Testis (tissue), 3 donors: ENCODE results near the gene AUTS2. TPM values are rescaled to one million over a fixed set of nuclear protein-coding genes. Genes with fewer than 3 reads are reported as not detected.

ENCODE experiments used
- DNase-seq: peaks from one replicate; pipeline ENCODE4 v3.0.0-alpha.2; 2019
- H3K27ac ChIP-seq, 2 donors: fragments of 200-600 bp; sonication (generic); one replicate each; pipeline ENCODE4 v1.5.1; 2019
- H3K27me3 ChIP-seq: fragments of 200-600 bp; sonication (generic); one replicate; pipeline ENCODE4 v1.5.1; 2019
- H3K36me3 ChIP-seq: fragments of 200-600 bp; sonication (generic); one replicate; pipeline ENCODE4 v1.5.1; 2017; ENCODE audit warnings: low read depth; ENCODE audit errors: missing control alignments
- H3K4me1 ChIP-seq: fragments of 200-600 bp; sonication (generic); one replicate; pipeline ENCODE4 v1.5.1; 2019
- H3K4me3 ChIP-seq, 2 donors: fragments of 200-600 bp; sonication (generic); one replicate each; pipeline ENCODE4 v1.5.1; 2017 to 2019
- H3K9me3 ChIP-seq: fragments of 200-600 bp; sonication (generic); one replicate; pipeline ENCODE4 v1.5.1; 2017
- CTCF ChIP-seq, 3 experiments: fragments of 450-650 bp in 2 of 3; fragments of 200-600 bp in 1 of 3; sonication (generic) in 1 of 3; IDR thresholded peaks; one replicate each; pipeline ENCODE4 v1.5.1; 2016 to 2019; ENCODE audit warnings: antibody characterized with exemption in 3 of 3, mild to moderate bottlenecking in 2 of 3, moderate library complexity in 1 of 3
- POLR2A ChIP-seq: fragments of 450-650 bp; IDR thresholded peaks from one replicate; pipeline ENCODE4 v1.6.1; 2017; ENCODE audit warnings: antibody characterized with exemption, mild to moderate bottlenecking, moderate library complexity
- WGBS, 2 donors: methylation state at CpG; one replicate each; pipeline ENCODE4 v1.1.5; 2018; 5-methylcytosine and 5-hydroxymethylcytosine counted together
- intact Hi-C: fragments of 100-400 bp; cut with DNase I; formaldehyde crosslinking; loops from one replicate; pipeline ENCODE4 v1.15.1; 2023; ENCODE audit warnings: low total_unique reads
- polyA plus RNA-seq: library from polyadenylated mRNA; stranded (reverse); fragments of 350-450 nt; fragmentation: Illumina TruSeq; extraction: RNeasy Lipid Tissue Mini Kit (QIAGEN cat#74804); gene quantifications from one replicate; pipeline ENCODE4 v1.2.3, GENCODE V29; 2014; ENCODE audit warnings: low read depth, low replicate concordance; ENCODE audit not compliant: insufficient read depth
- total RNA-seq, 2 donors: library from RNA; depleted of rRNA; stranded (reverse); fragments of >200 nt; gene quantifications; one replicate each; pipeline ENCODE4 v1.2.3, GENCODE V29; 2016

Gene AUTS2
- total and polyA plus RNA-seq, 3 donors from 2014 or later = 21.3 to 75.5 (median 56.1) TPM

- no peak for TF ChIP-seq POLR2A
- TF ChIP-seq CTCF (IDR thresholded peaks at IDR 0.05) = no peak
- Histone ChIP-seq H3K4me3 (no peak overlapping the region), H3K4me1 (peaks cover 13% of the 10 kb centered on the region), H3K27me3 (no peaks in the 10 kb centered on the region), H3K36me3 (no peaks in the 10 kb centered on the region), H3K9me3 (no peaks in the 10 kb centered on the region), H3K27ac (no peak overlapping the region)
- intact Hi-C loops = no loop called here
- 56 to 65% methylated on average over 7 of the region's 7 CpGs for WGBS, 2 donors
- DNase-seq = no peak
Observed at GRCh38 chr7:69994886-69995542, 396.7 kb downstream of the AUTS2 start.

- no peak overlapping the region for H3K4me3 ChIP-seq
- no peaks in the 10 kb centered on the region for H3K36me3 ChIP-seq
- 77 to 85% methylated on average over 2 of the region's 2 CpGs for WGBS, 2 donors
- intact Hi-C loops = no loop called here
- no peaks in the 10 kb centered on the region for H3K27me3 ChIP-seq
- H3K4me1 ChIP-seq = peaks cover 13% of the 10 kb centered on the region
- TF ChIP-seq POLR2A (no peak), CTCF (IDR thresholded peaks at IDR 0.05) (no peak)
- DNase-seq = no peak
- no peak overlapping the region for H3K27ac ChIP-seq
- H3K9me3 ChIP-seq = no peaks in the 10 kb centered on the region
Observed at GRCh38 chr7:69996121-69996520, 397.8 kb downstream of the AUTS2 start.

- intact Hi-C loops = no loop called here
- WGBS, 2 donors = 83 to 90% methylated on average over 5 of the region's 5 CpGs
- H3K27ac ChIP-seq = no peak overlapping the region
- TF ChIP-seq POLR2A (no peak), CTCF (IDR thresholded peaks at IDR 0.05) (no peak)
- no peaks in the 10 kb centered on the region for H3K27me3 ChIP-seq
- no peaks in the 10 kb centered on the region for H3K9me3 ChIP-seq
- no peak overlapping the region for H3K4me3 ChIP-seq
- no peaks in the 10 kb centered on the region for H3K36me3 ChIP-seq
- no peaks in the 10 kb centered on the region for H3K4me1 ChIP-seq
- DNase-seq = no peak
Observed at GRCh38 chr7:70000737-70001348, 402.6 kb downstream of the AUTS2 start.

GRCh38 chr7:70005480-70005879 is 407.2 kb downstream of the AUTS2 start:
- Histone ChIP-seq H3K27me3 (no peaks in the 10 kb centered on the region), H3K4me3 (no peak overlapping the region), H3K27ac (no peak overlapping the region), H3K4me1 (peaks cover 3% of the 10 kb centered on the region), H3K9me3 (no peaks in the 10 kb centered on the region), H3K36me3 (no peaks in the 10 kb centered on the region)
- TF ChIP-seq CTCF (IDR thresholded peaks at IDR 0.05) = no peak
- TF ChIP-seq POLR2A = no peak
- intact Hi-C loops = no loop called here
- WGBS, 2 donors = 66 to 71% methylated on average over 2 of the region's 2 CpGs
- no peak for DNase-seq

GRCh38 chr7:70005891-70006260 is 407.6 kb downstream of the AUTS2 start:
- Histone ChIP-seq H3K4me1 (peaks cover 3% of the 10 kb centered on the region), H3K4me3 (no peak overlapping the region), H3K27me3 (no peaks in the 10 kb centered on the region), H3K36me3 (no peaks in the 10 kb centered on the region), H3K9me3 (no peaks in the 10 kb centered on the region), H3K27ac (no peak overlapping the region)
- TF ChIP-seq POLR2A = no peak
- no peak for TF ChIP-seq CTCF (IDR thresholded peaks at IDR 0.05)
- no peak for DNase-seq
- WGBS, 2 donors = 59 to 65% methylated on average over 7 of the region's 7 CpGs
- intact Hi-C loops = no loop called here
